ENCODE data around the gene TDRD12.

Gene TDRD12

GRCh38 chr19:32748948-32749347, 29.4 kb downstream of the TDRD12 start:
- TF ChIP-seq FOXP2 (optimal IDR thresholded peaks at IDR 0.05; ENCODE audit: borderline replicate concordance, extremely low read depth, extremely low read length, insufficient read depth) (no peak), POLR2AphosphoS5 (IDR thresholded peaks at IDR 0.05; ENCODE audit: low read depth, low read length) (no peak), TAF1 (IDR thresholded peaks at IDR 0.05; ENCODE audit: borderline replicate concordance, insufficient read depth, low read length) (no peak)

DNA sequence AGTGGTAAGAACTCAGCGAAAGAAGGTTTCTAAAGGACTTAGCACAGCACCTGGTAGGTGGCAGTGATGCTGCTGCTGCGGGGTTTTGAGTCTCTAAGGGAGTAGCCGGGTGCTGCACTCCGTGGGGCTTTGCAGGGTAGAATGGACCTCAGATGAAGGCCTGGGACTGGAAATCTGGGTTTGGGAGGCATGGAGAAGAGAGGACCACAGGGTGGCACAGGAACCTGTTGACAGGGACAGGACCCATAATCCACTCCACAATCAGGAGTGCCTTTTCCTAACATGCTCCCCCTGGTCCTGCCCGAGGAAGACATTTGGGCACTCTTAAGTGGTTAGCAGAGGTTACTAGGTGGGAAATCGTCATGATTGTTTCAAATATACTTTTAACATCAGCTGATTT, 29.8 kb downstream of the TDRD12 start:
- no peak for TF ChIP-seq POLR2AphosphoS5 (IDR thresholded peaks at IDR 0.05; ENCODE audit: low read depth, low read length)
- TF ChIP-seq FOXP2 (optimal IDR thresholded peaks at IDR 0.05; ENCODE audit: borderline replicate concordance, extremely low read depth, extremely low read length, insufficient read depth) = no peak
- no peak for TF ChIP-seq SIN3A (IDR thresholded peaks at IDR 0.05; ENCODE audit: borderline replicate concordance, insufficient read depth, low read length)
- no peak for TF ChIP-seq TAF1 (IDR thresholded peaks at IDR 0.05; ENCODE audit: borderline replicate concordance, insufficient read depth, low read length)
- TF ChIP-seq, protein P1, sequence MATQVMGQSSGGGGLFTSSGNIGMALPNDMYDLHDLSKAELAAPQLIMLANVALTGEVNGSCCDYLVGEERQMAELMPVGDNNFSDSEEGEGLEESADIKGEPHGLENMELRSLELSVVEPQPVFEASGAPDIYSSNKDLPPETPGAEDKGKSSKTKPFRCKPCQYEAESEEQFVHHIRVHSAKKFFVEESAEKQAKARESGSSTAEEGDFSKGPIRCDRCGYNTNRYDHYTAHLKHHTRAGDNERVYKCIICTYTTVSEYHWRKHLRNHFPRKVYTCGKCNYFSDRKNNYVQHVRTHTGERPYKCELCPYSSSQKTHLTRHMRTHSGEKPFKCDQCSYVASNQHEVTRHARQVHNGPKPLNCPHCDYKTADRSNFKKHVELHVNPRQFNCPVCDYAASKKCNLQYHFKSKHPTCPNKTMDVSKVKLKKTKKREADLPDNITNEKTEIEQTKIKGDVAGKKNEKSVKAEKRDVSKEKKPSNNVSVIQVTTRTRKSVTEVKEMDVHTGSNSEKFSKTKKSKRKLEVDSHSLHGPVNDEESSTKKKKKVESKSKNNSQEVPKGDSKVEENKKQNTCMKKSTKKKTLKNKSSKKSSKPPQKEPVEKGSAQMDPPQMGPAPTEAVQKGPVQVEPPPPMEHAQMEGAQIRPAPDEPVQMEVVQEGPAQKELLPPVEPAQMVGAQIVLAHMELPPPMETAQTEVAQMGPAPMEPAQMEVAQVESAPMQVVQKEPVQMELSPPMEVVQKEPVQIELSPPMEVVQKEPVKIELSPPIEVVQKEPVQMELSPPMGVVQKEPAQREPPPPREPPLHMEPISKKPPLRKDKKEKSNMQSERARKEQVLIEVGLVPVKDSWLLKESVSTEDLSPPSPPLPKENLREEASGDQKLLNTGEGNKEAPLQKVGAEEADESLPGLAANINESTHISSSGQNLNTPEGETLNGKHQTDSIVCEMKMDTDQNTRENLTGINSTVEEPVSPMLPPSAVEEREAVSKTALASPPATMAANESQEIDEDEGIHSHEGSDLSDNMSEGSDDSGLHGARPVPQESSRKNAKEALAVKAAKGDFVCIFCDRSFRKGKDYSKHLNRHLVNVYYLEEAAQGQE (IDR thresholded peaks at IDR 0.05; ENCODE audit: insufficient read depth in 1 of 2, low read depth in 2 of 2, low read length in 2 of 2) = no peak

GRCh38 chr19:32750441-32751055, 31.0 kb downstream of the TDRD12 start:
- TF ChIP-seq SIN3A (IDR thresholded peaks at IDR 0.05; ENCODE audit: borderline replicate concordance, insufficient read depth, low read length) (no peak), POLR2AphosphoS5 (IDR thresholded peaks at IDR 0.05; ENCODE audit: low read depth, low read length) (no peak)

DNA sequence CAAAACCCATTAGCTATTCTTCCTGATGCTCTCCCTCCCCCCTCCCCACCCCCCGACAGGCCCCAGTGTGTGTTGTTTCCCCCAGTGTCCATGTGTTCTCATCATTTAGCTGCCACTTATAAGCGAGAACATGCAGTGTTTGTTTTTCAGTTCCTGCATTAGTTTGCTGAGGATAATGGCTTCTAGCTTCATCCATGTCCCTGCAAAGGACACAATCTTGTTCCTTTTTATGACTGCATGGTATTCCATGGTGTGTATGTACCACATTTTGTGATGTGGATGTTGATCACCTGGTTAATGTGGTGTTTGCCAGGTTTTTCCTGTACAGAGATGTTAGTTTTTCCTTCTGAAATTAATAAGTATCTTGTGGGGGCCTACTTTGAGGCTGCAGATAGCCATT, 31.5 kb downstream of the TDRD12 start:
- TF ChIP-seq SIN3A (IDR thresholded peaks at IDR 0.05; ENCODE audit: borderline replicate concordance, insufficient read depth, low read length) = no peak
- no peak for TF ChIP-seq FOXP2 (optimal IDR thresholded peaks at IDR 0.05; ENCODE audit: borderline replicate concordance, extremely low read depth, extremely low read length, insufficient read depth)
- TF ChIP-seq POLR2AphosphoS5 (IDR thresholded peaks at IDR 0.05; ENCODE audit: low read depth, low read length) = no peak
- TF ChIP-seq, protein P1 (IDR thresholded peaks at IDR 0.05; ENCODE audit: insufficient read depth in 1 of 2, low read depth in 2 of 2, low read length in 2 of 2) = no peak
- TF ChIP-seq TAF1 (IDR thresholded peaks at IDR 0.05; ENCODE audit: borderline replicate concordance, insufficient read depth, low read length) = no peak

DNA sequence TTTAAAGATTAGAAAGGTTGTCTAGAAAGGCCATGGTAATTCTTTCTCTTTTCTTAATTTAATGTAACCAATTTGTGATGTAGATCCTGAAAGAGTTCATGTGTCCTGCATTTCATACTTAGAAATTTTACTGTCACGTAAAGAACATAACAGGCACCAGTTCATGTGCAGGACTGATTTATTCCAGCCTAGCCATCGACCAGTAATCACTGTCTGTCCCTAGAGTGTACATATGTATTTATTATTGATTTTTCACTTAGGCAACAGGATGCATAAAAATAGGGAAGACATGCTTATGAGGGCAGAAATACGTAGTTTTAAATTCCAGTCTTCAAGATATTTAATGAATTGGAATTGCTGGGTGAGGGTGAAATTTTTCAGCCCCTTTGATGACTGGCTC, 37.6 kb downstream of the TDRD12 start:
- TF ChIP-seq TAF1 (IDR thresholded peaks at IDR 0.05; ENCODE audit: borderline replicate concordance, insufficient read depth, low read length) (no peak), SIN3A (IDR thresholded peaks at IDR 0.05; ENCODE audit: borderline replicate concordance, insufficient read depth, low read length) (no peak), FOXP2 (optimal IDR thresholded peaks at IDR 0.05; ENCODE audit: borderline replicate concordance, extremely low read depth, extremely low read length, insufficient read depth) (no peak), POLR2AphosphoS5 (IDR thresholded peaks at IDR 0.05; ENCODE audit: low read depth, low read length) (no peak)
- TF ChIP-seq, protein P1 (IDR thresholded peaks at IDR 0.05; ENCODE audit: insufficient read depth in 1 of 2, low read depth in 2 of 2, low read length in 2 of 2) = no peak

DNA sequence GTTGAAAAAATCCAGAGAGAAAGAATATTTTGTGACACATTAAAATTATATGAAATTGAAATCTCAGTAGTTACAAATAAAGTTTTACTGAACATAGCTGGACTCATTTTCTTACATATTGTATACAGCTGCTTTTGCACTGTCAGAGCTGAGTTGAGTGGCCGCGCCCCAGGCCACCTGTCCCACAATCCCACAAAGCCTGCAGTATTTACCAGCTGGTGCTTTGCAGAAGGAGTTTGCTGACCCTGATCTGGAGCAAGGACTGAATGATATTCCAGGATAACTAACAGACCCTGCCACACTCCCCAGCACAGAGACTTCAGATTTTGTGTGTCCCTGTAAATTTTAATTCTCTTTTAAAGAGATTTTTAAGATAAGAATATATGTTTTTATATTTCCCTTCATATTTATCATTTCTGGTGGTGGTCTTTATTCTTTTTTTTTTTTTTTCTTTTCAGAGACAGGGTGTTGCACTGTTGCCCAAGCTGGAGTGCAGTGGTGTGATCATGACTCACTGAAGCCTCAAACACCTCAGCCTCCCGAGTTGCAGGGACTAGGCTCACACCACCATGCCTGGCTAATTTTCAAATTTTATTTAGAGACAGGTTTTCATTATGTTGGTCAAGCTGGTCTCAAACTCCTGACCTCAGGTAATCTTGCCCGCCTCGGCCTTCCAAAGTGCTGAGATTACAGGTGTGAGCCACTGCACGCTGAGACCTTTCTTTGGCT, 48.5 kb downstream of the TDRD12 start:
- no peak for TF ChIP-seq POLR2AphosphoS5 (IDR thresholded peaks at IDR 0.05; ENCODE audit: low read depth, low read length)
- TF ChIP-seq, protein P1 (IDR thresholded peaks at IDR 0.05; ENCODE audit: insufficient read depth in 1 of 2, low read depth in 2 of 2, low read length in 2 of 2) = no peak
- TF ChIP-seq FOXP2 (optimal IDR thresholded peaks at IDR 0.05; ENCODE audit: borderline replicate concordance, extremely low read depth, extremely low read length, insufficient read depth) = no peak
- no peak for TF ChIP-seq TAF1 (IDR thresholded peaks at IDR 0.05; ENCODE audit: borderline replicate concordance, insufficient read depth, low read length)
- no peak for TF ChIP-seq SIN3A (IDR thresholded peaks at IDR 0.05; ENCODE audit: borderline replicate concordance, insufficient read depth, low read length)
